DMS153 (cell line): ENCODE measurements around the gene NFKB1.

Source experiments
- DNase-seq: peaks from one replicate; lab custom pipeline; 2025; lab: John Stamatoyannopoulos, UW

NFKB1 gene

GRCh38 chr4:102625232-102625930 is 124.2 kb downstream of the NFKB1 start:
- DNase-seq: no peak

DNA sequence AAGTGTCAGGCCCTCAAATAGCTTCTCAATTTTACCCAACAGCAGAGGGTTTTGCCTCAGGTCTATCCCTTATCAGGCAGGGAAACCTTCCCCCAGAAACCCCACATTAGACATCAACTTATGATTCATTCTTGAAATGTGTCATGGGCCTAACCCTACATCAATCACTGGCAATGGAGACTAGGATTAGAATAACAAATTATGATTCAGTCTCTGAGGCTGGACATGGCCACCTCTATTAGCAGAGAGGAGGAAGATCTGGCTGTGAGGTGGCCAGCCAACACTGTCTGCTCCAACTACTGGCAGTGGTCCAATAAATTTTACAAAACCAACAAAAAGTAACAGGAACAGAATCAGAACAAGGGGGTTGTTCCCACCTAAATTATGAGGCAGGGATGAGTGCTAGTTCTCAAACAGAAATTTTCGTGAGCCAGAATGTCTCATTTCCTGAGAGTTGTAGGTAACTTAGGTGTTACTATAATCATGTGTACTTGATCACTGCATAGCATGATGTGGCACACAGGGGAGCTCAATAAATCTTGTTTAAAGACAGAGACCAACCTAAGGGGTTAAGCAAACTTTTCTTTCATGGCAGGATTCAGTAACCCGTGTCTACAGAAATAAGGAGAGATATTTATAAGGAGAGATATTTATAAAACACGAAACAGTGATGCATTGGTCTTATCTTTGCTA is 126.8 kb downstream of the NFKB1 start:
- DNase-seq: no peak

GRCh38 chr4:102629673-102630072 is 128.5 kb downstream of the NFKB1 start:
- no peak for DNase-seq

- no peak for DNase-seq
Measured at GRCh38 chr4:102631616-102632015, 130.5 kb downstream of the NFKB1 start.

DNA sequence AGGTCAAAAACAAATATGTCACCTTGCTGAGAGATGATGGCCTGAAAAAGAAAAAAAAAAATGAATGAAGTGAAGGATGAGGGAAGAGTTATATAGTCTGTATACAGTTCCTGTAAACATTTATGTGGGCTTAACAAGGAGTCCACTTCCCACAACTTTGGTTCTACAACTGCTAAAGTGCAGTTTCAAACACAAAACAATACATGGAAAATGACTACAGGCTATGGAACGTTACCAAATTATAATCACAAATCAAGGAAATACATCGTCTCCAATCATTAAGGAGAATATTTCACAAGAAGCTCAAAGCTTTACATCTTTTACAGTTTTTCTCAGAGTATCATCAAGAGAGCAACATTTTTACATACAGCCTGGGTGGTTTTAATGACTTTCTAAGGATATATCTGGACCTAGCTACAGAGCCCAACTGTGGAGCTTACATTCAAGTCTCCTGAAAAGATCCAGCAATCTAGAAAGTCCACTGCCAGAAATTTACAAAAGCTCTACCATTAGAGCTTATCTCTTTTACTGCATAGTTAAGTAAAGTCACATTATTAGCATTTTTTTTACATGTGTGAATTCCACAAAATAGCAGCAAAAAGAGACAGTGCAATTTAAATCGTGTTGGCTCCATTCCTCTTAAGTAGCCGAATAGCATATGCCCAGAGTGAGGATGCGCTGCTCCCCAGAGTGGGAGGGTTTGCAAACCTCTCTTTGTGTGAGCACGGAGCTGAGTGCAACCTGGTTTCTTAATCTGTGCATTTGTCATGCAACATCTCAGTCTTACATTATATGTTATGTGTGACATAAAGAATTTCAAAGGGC is 131.3 kb downstream of the NFKB1 start:
- DNase-seq: no peak

DNA sequence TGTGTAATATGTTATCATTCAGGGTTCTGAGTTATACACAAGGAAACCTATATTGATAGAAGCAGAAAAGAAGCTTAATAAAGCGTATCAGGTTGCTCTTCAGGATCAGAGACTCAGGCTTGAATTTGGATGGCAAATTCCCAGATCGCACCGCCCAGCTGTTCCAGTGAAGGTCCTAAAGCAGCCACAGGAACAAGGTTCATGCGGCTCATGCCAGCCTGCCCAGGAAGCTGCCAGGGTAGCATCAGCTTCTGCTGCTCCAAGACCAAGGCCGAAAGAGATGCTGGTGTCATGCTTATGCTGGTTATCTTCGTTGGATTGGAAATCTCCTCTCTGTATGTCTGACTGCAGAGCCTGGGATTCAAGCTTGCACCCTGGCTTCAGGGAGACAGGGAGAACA is 131.9 kb downstream of the NFKB1 start:
- DNase-seq: no peak

DNA sequence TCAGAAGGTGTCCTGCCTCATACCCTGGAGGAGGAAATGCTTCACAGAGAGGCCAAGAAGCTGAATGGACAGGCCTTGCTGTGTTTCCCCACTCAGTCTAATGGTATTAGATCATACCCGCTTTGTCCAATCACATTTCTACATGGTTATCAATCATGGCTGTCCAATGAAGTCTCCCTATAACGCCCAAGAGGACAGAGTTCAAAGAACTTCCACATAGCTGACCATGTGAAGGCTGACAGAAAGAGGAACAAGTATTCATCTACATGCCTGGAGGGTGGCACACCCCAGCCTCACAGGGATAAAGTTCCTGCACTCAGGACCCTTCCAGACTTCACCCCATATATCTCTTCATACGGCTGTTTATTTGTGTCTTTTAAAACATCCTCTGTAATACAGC is 136.2 kb downstream of the NFKB1 start:
- DNase-seq: no peak

DNA sequence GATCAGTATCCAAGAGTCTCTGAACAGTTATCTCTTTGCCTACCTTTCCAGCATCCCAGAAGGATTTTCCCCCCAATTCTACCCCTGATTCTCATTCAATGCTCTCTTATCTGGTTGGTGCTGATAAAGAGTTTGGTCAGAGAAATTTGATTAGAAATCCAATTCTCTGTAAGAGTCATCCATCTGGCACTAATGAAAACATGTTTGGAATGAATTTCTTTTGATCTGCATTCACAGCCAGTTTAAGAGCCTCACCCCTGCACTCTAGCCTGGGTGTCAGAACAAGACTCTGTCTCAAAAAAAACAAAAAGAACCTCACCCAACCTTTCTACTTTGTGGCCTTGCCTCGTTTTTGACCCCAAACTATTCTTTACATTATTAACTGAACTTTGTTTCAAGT is 137.5 kb downstream of the NFKB1 start:
- DNase-seq: no peak

DNA sequence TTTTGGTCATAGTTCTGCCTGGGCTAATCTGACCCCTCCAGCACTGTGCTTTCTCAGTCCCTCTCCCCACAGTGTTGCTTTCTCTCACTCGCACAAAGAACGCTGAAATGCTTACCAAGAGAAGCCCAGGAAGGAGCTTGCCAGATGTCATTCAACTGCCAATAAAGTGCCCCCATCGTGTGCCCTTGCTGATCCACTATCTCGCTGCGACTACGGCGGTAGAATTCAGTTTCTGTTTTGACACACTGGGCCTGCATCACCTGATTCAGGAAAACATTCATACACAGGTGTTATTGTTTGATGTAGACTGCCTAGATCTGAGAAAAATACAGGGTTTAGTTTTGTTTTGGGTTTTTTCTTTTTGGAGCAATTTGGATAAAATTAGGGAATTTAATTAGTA is 138.4 kb downstream of the NFKB1 start:
- no peak for DNase-seq

GRCh38 chr4:102640669-102641068 is 139.5 kb downstream of the NFKB1 start:
- DNase-seq: no peak

- no peak for DNase-seq
Measured at GRCh38 chr4:102641793-102642192, 140.6 kb downstream of the NFKB1 start.

DNA sequence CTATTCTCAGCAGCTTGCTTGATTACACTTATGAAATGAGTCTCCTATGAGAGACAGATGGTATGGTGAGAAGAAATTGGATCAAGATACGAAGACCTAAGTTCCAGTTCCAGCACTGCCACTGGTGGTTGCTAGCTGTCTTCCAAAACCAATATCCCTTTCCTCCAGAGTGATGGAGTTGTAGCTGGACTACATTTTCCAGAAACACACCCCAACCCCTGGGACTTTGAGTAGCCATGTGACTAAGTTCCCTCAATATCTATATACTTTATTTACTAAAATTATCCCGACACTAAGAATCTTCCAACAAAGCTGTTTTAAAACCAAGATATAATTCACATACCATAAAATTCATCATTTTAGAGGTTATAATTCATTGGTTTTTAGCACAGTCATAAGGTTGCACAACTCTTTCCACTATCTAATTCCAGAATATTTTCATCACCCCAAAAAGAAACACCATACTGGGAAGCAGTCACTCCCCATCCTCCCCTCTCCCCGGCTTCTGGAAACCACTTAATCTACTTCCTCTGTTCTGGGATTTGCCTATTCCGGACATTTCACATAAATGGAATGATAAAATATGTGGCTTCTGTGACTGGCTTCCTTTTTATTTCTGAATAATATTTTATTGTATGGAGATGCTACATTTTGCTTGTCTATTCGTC is 141.6 kb downstream of the NFKB1 start:
- DNase-seq: no peak

DNA sequence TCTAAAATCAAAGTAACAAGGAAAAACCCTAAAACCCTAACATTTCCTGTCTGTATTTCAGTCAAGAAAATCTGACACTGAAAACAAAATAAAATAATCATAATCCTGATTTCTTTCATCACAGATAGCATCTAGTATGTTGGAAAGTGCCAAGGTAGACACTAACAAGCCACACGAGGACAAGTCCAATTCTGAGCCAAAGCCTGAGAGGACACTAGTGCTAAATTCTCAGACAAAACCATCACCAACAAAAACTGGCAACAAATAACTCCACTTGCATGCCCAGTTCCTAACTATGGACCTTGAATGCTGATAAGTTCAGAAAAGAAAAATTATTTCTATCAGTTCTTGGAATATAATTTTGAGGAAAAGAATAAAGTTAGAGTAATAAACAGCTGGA is 146.0 kb downstream of the NFKB1 start:
- DNase-seq: no peak

DNA sequence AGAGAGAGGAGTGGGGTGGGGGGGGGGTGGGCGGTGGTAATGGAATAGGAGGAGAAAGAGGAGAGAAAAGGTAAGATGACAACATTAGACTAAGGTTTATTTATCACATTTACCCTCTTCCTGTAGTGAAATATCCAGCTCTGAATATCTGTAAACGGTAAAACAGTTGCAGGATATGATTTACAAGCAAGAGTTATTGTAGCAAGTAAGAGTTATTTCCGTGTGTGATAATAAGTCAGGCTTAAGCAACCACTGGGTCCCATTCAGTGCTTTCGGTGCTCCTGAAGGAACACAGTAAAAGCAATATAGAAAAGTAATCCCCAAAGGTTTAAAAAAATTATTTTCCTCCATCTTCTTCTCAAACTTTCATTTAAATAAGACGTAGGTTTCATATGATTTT is 156.0 kb downstream of the NFKB1 start:
- DNase-seq: no peak

GRCh38 chr4:102663073-102663472 is 161.9 kb downstream of the NFKB1 start:
- no peak for DNase-seq

DNA sequence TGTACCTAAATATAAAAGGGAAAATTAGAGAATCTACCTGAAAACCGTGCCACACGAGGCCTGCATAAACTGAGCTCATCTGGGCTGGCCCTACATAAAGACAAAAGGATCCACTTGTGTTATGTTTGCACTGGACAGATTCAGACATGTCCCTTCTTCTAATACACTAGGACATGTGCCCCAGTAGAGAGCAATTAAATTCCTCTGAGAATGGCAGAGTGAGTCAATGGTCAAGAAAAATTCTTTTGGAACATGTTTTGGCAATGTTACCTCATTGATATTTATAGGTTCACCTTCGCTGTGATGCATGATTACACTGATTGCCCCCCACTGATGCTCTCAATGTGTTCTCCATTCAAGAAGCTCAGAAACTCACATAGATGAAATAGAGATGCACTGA is 164.4 kb downstream of the NFKB1 start:
- DNase-seq: peak; percentile 57
